Measurements from ENCODE around the gene MCRS1. TPM values are rescaled to one million over a fixed set of nuclear protein-coding genes. Genes with fewer than 3 reads are reported as not detected.

Gene MCRS1
- total RNA-seq, 1 donor from 2014 or later = 55.4 TPM

- DNase-seq (ENCODE audit: low spot score) = no peak
These were observed 12.1 kb downstream of the MCRS1 start for GRCh38 chr12:49555631-49556390.

- no peak for DNase-seq (ENCODE audit: low spot score)
These were observed 13.7 kb downstream of the MCRS1 start for GRCh38 chr12:49554266-49554665.

GRCh38 chr12:49553512-49554088, 14.3 kb downstream of the MCRS1 start:
- no peak for DNase-seq (ENCODE audit: low spot score)

GRCh38 chr12:49552899-49553298, 15.0 kb downstream of the MCRS1 start:
- DNase-seq (ENCODE audit: low spot score) = no peak

GRCh38 chr12:49552425-49552824, 15.5 kb downstream of the MCRS1 start:
- no peak for DNase-seq (ENCODE audit: low spot score)

GRCh38 chr12:49552014-49552413, 15.9 kb downstream of the MCRS1 start:
- DNase-seq (ENCODE audit: low spot score) = no peak

- no peak for DNase-seq (ENCODE audit: low spot score)
These were observed 17.2 kb downstream of the MCRS1 start for GRCh38 chr12:49550693-49551252.

GRCh38 chr12:49549735-49550692, 17.9 kb downstream of the MCRS1 start:
- DNase-seq (ENCODE audit: low spot score) = no peak

- DNase-seq (ENCODE audit: low spot score) = no peak
These were observed 18.9 kb downstream of the MCRS1 start for GRCh38 chr12:49548822-49549648.

GRCh38 chr12:49548481-49548821, 19.5 kb downstream of the MCRS1 start:
- no peak for DNase-seq (ENCODE audit: low spot score)

- DNase-seq (ENCODE audit: low spot score) = no peak
These were observed 20.8 kb downstream of the MCRS1 start for GRCh38 chr12:49547090-49547690.

- DNase-seq (ENCODE audit: low spot score) = no peak
These were observed 21.5 kb downstream of the MCRS1 start for GRCh38 chr12:49546481-49546880.

- DNase-seq (ENCODE audit: low spot score) = no peak
These were observed 22.1 kb downstream of the MCRS1 start for GRCh38 chr12:49545815-49546214.

GRCh38 chr12:49543914-49544815, 23.8 kb downstream of the MCRS1 start:
- no peak for DNase-seq (ENCODE audit: low spot score)

- DNase-seq (ENCODE audit: low spot score) = no peak
These were observed 24.6 kb downstream of the MCRS1 start for GRCh38 chr12:49543221-49543913.

GRCh38 chr12:49542592-49543160, 25.3 kb downstream of the MCRS1 start:
- no peak for DNase-seq (ENCODE audit: low spot score)

GRCh38 chr12:49541911-49542505, 25.9 kb downstream of the MCRS1 start:
- DNase-seq (ENCODE audit: low spot score) = no peak

GRCh38 chr12:49541140-49541861, 26.6 kb downstream of the MCRS1 start:
- DNase-seq (ENCODE audit: low spot score) = no peak

Data from ureter (tissue), 1 donor.